ENCODE results near the gene PSD. TPM values are rescaled to one million over a fixed set of nuclear protein-coding genes. Genes with fewer than 3 reads are reported as not detected.

The PSD gene
- total and polyA plus RNA-seq, 9 of the 15 experiments (the other 6 are each of a cell fraction or from before 2014, with no cell fraction given), result 0.11 to 1.7 (median 0.54) TPM; not detected in 2

GRCh38 chr10:102420714-102421506, 2.3 kb upstream of the PSD start, which contains the start of gene FBXL15:
Gene FBXL15 (plus strand): TSS chr10:102420836. CDS start chr10:102421130, 294 bp downstream.
- H3K79me2 ChIP-seq (ENCODE audit: control insufficient read depth, insufficient read depth, low read length), result peaks cover 25% of the 10 kb centered on the region
- no peaks in the 10 kb centered on the region for H3K27me3 ChIP-seq (ENCODE audit: control insufficient read depth in 2 of 2, insufficient read depth in 2 of 2, low read length in 2 of 2)
- BruUV-seq (replicated peaks), result no TSS peak
- intact Hi-C loops (cut with micrococcal nuclease) (loop anchor here (1.0 to 5.0 kb wide), 2 partner anchors 26 to 41 kb away; partner anchors contain the start of gene NFKB2), in situ Hi-C loops (cut with MboI) (no loop called here)
- ChIA-PET CTCF (ENCODE audit: low intra/inter-chr PET ratio) (no interaction called here), POLR2A (interaction anchor here (0.6 to 5.3 kb wide), 14 partner anchors 10 to 925 kb away, joined by 3 to 34 read pairs (median 4); partner anchors contain the start of genes C10orf95, CUEDC2, GBF1 and PITX3)
- H3K9me3 ChIP-seq (replicated peaks; ENCODE audit: control insufficient read depth, insufficient read depth, low read depth, low read length), result no peaks in the 10 kb centered on the region
- peak within 1 kb of the TSS; percentile 80 for H3K27ac ChIP-seq (ENCODE audit: extremely low read depth, low read depth, low read length)
- H4K20me1 ChIP-seq (replicated peaks; ENCODE audit: control insufficient read depth, insufficient read depth, low read length), result no peaks in the 10 kb centered on the region
- H3K4me2 ChIP-seq (ENCODE audit: insufficient read depth, low read length), result peak within 1 kb of the TSS; percentile 74
- no peaks in the 10 kb centered on the region for H3K9me1 ChIP-seq (ENCODE audit: control insufficient read depth, insufficient read depth, low read length)
- peak; percentile 97 for FAIRE-seq
- H3K9ac ChIP-seq (ENCODE audit: insufficient read depth in 1 of 2, low read depth in 2 of 2, low read length in 2 of 2), result peak within 1 kb of the TSS; percentile 65 to 96
- DNase-seq (ENCODE audit: extremely low read depth in 1 of 4, low spot score in 3 of 4), result peak; percentile 76 to 96 (median 84)
- ATAC-seq, result peak; percentile 72
- peak within 1 kb of the TSS; percentile 87 for H2AFZ ChIP-seq (ENCODE audit: low read depth, low read length)
- H3K4me3 ChIP-seq, result peak within 1 kb of the TSS; percentile 93
- peaks cover 12 to 59% of the 10 kb centered on the region in 2 experiments; a peak in 4 of 5 replicates for H3K4me1 ChIP-seq (replicated peaks in 1 of 2; ENCODE audit: control insufficient read depth in 2 of 2, insufficient read depth in 2 of 2, low read length in 2 of 2)
- peaks cover 17% of the 10 kb centered on the region; the same call in 2 of the 3 replicates for H3K36me3 ChIP-seq (ENCODE audit: control insufficient read depth, insufficient read depth, low read length)
- 0% methylated on average over 49 of the region's 66 CpGs for WGBS (ENCODE audit: insufficient coverage, low coverage, missing lambda C conversion rate)
- 0 out of 2 replicates have a peak, but pooled peaks have one; percentile 47 for TF ChIP-seq ETS1 (conservative IDR thresholded peaks at IDR 0.05; ENCODE audit: control insufficient read depth, low read depth, low read length)
- TF ChIP-seq HDAC1 (IDR thresholded peaks at IDR 0.05), result peak in 1 of 2 experiments; percentile 46; a peak in 1 of 4 replicates
- TF ChIP-seq ZNF224 (CRISPR knock-in tag; IDR thresholded peaks at IDR 0.05), result no peak
- no peak for TF ChIP-seq ZNF143 (CRISPR knock-in tag; IDR thresholded peaks at IDR 0.05)
- no peak for TF ChIP-seq TAF15 (IDR thresholded peaks at IDR 0.05; ENCODE audit: low read depth, low read length)
- peak; percentile 59 for TF ChIP-seq MYC (IDR thresholded peaks at IDR 0.05; ENCODE audit: low read depth, low read length)
- peak; percentile 75; the same call in 1 of the 2 replicates for TF ChIP-seq MYC (CRISPR knock-in tag; IDR thresholded peaks at IDR 0.05; ENCODE audit: borderline replicate concordance, low read depth)
- TF ChIP-seq ELK1 (CRISPR knock-in tag; IDR thresholded peaks at IDR 0.05), result no peak
- no peak for TF ChIP-seq ZNF512 (tag; IDR thresholded peaks at IDR 0.05)
- no peak for TF ChIP-seq MTA1 (IDR thresholded peaks at IDR 0.05; ENCODE audit: borderline replicate concordance)
- TF ChIP-seq ZMIZ1 (IDR thresholded peaks at IDR 0.05; ENCODE audit: low read depth in 2 of 2, low read length in 2 of 2), result peak in 1 of 2 experiments; percentile 89; a peak in 2 of 4 replicates
- TF ChIP-seq NRF1 (conservative IDR thresholded peaks at IDR 0.05 in 1 of 2, IDR thresholded peaks at IDR 0.05 in 1 of 2), result peak; percentile 91 to 93
